HG02852 (cell line): ENCODE results near the gene FYB1.

ENCODE experiments used
- ATAC-seq: cut with Tn5 transposase; IDR thresholded peaks from one replicate; pipeline ENCODE4 v1.9.1; 2021; ENCODE audit warnings: mild to moderate bottlenecking, moderate library complexity; ENCODE audit not compliant: unreplicated experiment

The FYB1 gene

DNA sequence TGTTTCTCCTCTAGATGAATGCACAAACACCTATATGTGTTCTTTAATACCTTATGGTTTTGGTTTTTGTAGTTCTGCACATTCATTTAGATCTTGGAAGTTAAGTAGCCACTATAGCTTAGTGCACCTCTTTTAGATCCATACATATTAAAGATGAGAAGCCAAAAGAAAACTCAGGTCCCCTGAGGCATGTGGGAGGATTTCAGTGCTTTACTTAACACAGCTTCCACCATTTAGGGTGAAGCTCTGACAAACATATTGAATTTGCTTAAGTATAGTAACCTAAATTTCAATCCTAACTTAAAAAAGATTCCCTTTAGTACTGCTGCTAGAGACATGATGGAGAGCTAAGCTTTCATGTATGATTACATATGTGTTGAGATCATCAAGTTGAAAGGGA lies 119.5 kb downstream of the FYB1 start:
- no peak for ATAC-seq

DNA sequence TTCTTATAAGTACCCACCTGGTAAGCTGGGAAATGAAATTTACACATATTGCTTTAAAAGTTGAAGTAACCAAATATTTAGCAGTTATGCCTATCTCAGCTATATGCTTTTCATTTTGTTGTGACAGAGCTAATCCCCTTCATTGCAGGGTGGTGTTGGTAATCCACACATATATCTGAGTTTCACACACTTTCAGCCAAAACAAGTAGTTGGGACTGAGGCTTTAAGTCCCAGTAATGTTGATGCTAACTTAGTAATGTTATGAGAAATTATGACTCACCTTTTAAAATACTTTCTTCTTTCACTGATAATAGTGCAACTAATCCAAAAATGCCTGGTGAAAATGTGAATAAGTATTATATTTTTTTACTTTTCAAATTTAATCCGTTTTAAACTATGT lies 126.0 kb downstream of the FYB1 start:
- no peak for ATAC-seq

DNA sequence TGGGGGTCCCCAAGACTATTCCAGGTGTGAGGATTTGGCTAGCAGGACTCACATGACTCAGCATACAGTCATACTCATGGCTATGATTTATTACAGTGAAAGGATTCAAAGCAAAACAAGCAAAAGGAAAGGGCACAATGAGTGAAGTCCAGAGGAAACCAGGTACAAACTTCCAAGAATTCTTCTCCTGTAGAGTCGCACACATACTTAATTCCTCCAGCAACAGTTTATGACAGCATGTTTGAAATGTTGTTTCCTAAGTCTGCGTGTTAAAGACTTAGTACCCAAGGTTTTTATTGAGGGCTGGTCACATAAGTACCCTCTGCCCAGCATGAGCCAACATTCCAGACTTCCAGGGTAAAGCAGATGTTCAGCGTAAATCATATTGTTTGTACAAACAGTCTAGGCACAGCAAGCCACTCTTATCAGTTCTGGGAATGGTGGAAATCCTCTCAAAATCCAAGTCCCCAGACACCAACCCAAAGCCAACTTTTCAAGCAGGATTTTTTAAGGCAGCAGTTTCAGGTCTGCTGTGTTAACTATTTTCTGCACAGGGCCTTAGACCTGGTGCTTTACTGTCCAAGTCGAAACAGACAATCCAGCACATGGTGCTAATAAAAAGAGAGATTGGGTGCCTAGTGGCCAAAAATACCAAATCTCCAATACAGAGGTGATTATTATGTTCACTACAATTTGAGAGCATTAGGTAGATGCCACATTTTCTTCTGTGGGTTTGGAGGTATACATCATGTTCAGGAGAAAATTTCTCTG lies 126.6 kb downstream of the FYB1 start:
- no peak for ATAC-seq

DNA sequence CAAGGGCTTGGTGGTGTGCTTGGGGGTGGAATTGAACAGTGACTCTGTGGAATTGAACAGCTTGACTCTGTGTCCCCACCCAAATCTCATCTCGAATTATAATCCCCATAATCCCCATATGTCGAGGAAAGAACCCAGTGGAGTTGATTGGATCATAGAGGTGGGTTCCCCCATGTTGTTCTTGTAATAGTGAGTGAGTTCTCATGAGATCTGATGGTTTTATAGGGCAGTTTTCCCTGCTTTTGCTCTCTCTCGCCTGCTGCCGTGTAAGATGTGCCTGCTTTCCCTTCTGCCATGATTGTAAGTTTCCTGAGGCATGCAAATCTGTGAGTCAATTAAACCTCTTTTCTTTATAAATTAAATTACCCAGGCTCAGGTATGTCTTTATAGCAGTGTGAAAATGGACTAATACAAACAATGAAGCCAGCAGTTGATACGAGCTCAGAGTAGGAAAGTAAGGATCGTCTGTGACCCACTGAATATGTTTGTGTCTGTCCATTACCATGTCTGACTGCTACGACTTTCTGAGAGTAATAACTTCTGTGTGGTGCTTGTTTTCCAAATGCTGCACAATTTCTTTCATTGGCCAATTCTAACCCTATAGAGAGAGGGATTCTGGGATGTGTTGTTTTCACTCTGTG lies 127.3 kb downstream of the FYB1 start:
- no peak for ATAC-seq

DNA sequence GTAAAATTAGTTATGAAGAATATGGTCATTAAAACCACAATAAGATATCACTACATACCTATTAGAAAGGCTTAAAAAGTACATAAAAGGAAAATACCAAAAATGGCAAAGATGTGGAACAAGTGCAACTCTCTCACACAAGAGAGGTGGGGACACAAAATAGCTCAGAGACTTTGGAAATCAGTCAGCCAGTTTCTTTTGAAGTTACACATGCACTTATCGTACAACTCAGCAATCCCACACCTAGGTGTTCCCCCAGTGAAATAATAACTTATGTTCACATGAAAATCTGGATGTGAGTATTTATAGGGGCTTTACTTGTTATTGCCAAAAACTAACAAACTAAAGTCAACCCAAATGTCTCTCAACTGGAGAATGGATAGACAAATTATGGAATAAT lies 135.4 kb downstream of the FYB1 start:
- no peak for ATAC-seq

DNA sequence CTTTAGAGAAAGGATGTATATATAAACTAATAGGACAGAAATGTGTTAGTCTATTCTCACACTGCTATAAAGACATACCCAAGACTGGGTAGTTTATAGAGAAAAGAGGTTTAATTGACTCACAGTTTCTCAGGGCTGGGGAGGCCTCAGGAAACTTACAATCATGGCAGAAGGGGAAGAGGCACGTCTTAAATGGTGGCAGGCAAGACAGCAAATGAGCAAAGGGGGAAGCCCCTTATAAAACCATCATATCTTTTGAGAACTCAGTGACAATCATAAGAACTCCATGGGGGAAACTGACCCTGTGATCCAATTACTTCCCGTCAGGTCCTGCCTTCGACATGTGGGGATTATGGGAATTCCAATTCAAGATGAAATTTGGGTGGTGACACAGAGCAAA lies 136.4 kb downstream of the FYB1 start:
- ATAC-seq: no peak

DNA sequence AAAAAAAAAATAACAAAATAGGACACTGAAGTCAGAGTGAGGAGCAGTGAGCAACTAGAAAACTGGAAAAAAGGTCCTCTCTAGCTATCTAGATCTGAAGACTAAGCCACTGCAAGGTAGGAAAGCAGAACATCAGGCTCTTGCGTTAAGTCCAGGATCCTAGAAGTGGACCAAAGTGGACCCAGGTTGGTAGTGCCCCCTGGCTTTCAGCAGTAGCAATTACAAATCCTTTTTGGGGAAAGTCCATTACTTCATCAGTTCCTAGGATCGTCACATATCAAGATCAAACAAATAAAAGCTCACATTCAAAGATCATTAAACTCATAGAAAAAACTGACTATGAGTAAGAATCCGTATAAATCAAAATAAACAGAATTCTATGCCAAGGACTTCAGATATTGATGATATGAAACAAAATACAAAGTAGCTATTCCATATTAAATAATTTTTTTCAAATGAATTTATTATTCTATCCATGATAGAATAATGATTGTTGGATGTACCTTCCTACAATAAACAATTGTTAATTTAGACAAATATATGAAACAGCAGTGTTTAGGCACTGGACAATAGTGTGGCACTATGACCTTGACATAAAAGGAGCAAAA lies 138.7 kb downstream of the FYB1 start:
- peak; percentile 42 for ATAC-seq

DNA sequence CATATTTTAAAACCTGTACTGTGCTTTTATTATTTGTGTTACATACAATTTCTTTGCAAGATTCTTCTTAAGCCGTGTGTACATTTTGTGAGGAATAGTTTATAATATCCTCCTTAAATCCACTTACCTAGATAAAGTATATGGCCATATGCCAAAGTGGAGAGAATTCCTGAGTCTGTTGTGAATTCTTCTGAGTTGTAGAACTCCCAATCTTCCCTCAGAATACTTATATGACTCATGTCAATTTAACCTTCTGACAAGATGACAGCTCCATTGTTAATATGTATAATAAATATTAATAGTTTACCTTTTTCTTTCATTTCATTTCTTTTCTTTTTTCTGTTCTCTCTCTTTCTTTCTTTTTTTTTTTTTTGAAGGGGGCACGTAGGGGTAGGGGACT lies 139.2 kb downstream of the FYB1 start:
- no peak for ATAC-seq

DNA sequence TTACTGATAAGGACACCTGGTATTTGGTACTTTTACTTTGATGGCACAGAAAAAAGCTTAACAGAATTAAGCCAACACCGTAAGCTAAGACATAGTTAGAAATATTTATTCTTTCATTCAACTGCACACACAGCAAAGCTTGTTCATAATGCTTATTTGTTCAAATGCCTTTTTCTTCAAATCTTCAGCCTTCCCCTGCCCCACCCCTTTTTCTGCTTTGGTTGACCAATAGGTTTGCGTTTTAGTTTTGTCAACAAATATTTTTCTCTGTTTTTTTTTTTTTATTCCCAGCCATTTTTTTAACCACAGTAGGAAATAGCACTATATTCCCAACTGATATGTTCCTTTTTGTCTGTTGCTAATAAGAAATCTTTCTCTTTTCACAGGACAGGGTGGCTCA lies 140.2 kb downstream of the FYB1 start:
- no peak for ATAC-seq

DNA sequence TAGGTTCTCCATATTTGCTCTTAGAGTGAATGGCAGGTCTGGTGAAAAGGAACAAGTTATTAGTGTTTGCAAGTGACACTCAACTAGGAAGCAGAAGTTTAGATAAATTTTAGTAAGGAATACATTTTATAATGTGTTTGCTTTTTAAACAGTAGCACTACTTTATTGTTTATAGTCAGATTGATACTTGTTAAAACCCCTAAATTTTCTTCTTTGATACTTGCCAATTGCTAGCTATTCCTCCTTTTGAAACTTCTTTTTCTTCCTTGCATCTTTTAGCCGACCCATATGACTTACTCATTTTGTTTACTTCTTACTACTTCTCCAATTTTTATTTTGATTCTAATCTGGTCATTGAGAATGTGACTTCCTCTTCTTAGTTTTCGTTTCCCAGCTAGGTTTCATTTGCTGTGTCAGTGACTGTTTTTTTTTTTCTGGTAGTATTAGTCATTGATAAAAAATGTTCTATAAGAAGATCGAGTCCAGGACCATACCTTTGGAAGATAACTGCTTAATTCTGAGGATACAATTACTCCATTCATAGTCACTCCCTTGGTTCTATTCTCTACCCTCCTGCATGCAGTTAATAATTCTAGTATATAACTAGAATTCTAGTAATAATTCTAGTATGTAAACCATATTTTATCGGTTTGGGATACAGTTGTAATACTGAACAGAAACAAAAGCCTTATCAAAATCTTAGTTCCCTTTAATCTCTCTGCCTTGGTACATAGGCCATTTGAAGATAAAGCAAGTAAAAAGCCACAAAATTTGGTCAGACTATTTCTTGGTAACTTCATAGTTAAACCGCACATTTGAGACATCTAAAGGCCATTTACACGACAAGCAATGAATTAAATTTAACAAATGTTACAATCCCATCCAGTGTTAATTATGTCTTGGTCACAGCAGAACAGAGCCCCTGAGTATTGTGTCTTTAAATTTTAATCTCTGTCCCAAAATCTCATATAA lies 142.3 kb downstream of the FYB1 start:
- no peak for ATAC-seq

DNA sequence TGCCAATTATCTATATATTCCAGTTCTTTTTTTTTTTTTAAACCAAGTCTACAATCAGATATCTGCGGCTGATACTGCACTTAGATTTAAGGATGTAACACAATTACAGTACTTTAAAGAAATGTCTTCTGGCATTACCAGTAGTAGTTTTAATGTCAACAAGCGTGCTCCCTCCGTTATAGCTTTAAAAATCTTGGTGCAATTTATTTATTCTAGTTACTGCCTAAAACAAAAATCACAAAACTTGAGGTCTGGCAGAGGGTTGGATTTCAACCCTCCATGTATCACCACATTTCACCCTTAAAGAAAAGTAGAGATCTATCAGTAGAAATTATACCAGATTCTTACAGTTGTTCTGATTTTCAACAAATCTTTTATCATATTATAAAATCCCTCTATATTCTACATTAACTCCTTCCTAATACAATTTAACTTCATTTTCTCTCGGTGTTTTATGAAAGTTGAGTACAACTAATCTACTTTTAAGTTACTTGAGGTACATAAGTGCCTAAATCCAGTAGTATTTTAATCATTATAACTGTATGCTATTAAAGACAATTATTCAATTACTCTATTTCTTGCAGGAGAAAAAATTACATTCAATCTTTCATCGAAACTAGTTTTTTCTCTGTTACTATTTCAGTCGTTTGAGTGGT lies 143.1 kb downstream of the FYB1 start:
- ATAC-seq: no peak

DNA sequence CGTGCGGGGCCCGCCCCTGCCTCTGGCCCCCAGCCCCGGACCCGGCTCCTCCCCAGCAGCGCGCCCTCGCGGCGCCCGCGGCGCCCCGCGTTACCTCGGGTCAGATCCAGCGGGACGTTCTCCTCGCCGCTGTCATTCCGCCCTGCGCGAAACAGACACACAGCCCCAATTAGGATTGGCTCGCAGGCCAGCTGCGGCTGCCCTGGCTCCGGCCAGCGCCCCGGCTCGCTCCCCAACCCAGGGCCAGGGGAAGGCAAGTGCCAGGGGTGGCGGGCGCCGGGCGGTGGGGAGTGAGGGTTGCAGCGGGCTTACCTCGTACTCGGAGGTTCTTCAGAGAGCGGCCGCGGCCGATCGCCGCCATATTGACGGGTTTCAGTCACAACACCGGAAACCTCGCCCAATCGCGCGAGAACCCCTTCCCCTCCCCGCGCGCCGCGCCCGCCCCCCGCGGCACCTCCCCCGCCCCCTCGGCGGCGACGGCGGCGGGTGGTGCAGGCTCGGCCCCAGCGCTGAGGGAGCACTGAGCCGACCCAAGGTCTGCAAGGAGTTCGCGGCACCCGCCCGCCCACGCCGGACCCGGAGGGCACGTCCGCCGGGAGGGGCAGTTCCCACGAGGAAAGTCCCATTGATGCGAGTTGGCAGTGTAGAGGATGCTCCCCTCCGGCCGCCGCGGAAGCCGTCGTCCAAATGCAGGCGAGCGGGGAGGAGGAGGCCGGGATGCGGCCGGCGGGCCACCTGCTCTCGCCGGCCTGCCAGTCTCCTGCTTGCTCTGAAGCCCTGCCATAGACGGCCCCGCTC lies 145.1 kb downstream of the FYB1 start, which contains the start of gene RICTOR:
Gene RICTOR (minus strand): TSS at position 383 of the 798 bp plus-strand sequence. CDS start 22 bp downstream, at position 361.
- ATAC-seq: peak; percentile 75

DNA sequence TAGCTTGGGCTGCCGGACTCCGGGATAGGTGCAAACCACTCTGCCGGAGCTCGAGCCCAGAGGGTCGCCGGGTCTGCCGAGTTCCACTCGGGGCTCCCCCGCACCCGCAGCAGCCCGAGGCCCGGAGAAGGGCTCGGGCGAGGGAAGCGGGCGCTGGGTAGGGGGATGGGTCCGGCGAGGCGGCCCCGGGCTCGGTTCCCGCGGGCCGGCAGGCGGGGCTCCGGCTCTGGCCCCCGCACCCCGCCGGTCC lies 145.7 kb downstream of the FYB1 start:
- ATAC-seq: peak; percentile 28

DNA sequence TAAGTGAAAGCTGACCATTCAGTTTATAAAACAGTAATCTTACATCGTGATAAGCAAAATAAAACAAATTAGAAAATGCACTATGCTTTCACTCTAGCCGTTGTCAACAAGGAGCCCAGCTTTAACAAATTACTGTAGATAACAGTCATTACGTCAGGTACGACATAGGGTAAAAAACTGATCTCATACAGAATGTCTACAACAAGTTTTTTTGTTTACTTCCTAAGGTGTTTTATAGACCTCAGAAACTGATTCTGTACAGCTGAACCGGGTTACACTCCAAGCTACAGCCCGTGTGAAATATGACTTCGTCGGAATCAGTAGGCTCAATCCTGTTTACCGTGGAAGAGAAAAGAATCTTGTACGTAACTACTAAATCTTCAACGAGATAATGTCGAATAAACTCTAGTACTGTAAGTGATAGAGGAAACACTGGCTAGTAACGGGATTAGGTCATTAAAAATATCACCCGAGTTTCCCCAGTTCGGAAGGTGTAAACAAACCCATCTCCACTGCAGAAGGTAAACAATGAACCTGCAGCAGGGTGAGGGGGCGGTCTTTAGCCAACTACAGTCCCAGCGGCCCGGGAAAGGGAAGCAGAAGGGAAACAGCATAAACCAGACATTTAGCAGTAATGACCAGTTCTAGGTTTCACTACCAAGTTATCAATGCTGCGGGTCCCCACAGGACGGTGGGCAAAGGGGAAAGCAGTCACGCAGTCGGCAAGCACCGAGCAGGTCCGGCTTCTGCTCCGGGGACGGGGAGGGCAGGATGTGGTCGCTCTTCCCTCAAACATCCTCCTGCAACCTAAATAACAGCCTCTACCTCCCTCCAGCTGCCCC lies 146.2 kb downstream of the FYB1 start:
- peak; percentile 43 for ATAC-seq

DNA sequence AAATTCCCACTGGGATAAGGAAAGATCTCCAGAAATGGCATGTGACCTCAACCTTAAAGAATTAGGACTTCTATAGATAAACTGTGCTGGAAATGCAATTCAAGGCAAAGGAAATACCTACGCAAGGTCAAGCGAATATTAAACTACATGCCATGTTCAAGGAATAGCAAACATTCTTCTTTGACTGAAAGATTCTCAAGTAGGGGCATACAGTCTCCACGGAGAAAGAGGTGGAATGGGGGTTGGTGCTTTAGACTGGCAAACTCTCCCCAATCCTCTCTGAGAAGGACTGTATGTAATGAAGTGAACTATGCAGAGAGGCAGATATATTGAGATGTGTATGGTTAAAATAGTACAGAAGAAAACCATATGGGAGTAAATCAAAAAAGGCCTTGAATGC lies 151.3 kb downstream of the FYB1 start:
- no peak for ATAC-seq

DNA sequence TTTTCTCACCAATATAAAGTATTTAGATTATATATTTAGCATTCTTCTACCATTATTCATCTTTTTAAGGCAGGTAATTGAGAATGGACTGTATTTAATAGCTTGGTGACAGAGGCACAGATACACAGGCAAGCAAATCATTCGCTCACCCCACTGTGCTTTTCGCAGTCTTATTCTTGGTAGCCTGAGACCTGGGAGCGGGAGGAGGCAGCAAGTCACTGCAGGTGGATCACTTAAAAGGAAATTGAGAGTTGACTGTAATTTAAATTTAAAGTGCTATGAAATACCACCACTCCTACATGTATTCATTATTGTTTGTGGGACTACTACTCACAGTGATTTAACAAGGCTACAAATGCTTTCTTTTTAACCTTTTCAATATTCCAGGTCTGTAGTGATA lies 154.9 kb downstream of the FYB1 start:
- ATAC-seq: no peak

DNA sequence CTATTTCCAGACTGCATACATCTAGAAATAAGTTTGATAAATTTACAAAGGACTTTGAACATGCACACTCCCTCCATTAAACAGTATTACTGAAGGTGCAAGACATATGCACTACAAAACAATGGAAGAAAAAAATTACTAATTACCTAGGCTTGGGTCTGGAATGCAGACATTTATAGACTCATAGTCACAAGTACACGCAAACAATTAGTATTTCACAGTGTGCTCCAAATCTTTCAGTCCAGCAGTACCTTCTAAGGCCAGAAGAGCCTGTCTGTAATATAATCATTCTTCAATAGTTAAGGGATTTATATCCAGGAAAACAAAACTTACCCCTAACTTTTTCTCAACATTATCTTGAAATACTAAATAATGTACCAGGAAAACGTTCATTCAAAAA lies 156.3 kb downstream of the FYB1 start:
- ATAC-seq: no peak

DNA sequence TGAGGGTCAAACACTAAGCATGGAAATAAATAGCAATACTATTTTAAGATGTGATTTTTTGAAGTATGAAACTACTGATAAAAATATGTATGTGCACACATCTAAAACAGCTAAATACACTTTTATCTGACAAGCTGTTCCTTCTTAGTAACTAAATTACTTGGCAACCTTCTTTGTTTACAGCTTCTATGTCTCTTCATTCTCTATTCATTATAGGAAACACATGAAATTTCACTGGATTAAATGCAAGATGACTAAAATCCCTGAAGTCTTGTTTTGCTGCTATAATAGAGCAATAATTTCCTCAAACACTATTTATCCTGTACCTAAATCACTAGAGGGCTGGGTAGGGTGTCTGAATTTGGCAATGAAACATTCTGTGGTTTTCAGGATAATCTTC lies 156.8 kb downstream of the FYB1 start:
- ATAC-seq: no peak

DNA sequence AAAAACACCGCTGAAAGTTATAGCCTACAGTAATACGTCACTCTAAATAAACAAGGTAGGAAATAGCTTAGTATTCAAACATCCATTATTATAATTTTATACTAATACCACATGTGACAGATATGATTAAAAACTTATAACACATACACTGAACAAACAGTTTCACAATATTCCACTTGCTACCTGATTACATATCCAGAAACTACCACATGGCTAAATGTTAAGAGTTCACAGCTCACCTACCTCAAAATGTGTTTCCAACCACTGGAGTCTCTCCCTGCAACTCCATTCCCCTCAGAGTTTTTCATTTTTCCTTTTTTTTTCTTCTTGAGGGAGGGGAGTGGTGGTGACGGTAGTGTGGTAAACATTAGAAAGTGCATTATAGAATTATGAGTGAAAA lies 157.3 kb downstream of the FYB1 start:
- ATAC-seq: no peak
